Measurements from ENCODE around the gene INPP1. TPM values are rescaled to one million over a fixed set of nuclear protein-coding genes. Genes with fewer than 3 reads are reported as not detected.

INPP1 gene
- total RNA-seq, 1 donor from 2014 or later, result 50.7 TPM

GRCh38 chr2:190409616-190410015 lies 66.2 kb downstream of the INPP1 start:
- no peak for DNase-seq (ENCODE audit: low spot score)

- DNase-seq (ENCODE audit: low spot score), result no peak
These were observed 66.8 kb downstream of the INPP1 start for GRCh38 chr2:190410166-190410565.

DNA sequence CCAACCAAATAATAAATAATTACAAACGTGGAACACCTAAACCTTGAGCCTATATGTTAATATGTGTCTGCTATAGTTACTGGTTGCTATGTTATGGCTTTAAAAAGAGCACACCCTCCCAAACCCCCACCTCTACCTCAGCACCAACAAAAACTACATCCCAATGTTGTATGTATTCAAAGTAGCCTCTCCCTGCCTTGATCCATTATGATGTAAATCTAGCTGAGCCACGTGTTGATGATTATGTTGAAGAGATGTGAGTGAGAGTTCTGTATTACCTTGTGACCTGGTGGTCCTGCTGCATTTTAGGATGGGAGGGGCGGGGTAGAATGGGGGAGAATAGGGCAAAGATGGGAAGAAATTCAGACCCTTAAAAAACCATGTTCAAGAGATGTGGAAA lies 69.6 kb downstream of the INPP1 start:
- DNase-seq (ENCODE audit: low spot score), result no peak

- peak; percentile 52 for DNase-seq (ENCODE audit: low spot score)
These were observed 70.0 kb downstream of the INPP1 start for GRCh38 chr2:190413421-190413820.

- no peak for DNase-seq (ENCODE audit: low spot score)
These were observed 71.9 kb downstream of the INPP1 start for GRCh38 chr2:190415251-190415650.

DNA sequence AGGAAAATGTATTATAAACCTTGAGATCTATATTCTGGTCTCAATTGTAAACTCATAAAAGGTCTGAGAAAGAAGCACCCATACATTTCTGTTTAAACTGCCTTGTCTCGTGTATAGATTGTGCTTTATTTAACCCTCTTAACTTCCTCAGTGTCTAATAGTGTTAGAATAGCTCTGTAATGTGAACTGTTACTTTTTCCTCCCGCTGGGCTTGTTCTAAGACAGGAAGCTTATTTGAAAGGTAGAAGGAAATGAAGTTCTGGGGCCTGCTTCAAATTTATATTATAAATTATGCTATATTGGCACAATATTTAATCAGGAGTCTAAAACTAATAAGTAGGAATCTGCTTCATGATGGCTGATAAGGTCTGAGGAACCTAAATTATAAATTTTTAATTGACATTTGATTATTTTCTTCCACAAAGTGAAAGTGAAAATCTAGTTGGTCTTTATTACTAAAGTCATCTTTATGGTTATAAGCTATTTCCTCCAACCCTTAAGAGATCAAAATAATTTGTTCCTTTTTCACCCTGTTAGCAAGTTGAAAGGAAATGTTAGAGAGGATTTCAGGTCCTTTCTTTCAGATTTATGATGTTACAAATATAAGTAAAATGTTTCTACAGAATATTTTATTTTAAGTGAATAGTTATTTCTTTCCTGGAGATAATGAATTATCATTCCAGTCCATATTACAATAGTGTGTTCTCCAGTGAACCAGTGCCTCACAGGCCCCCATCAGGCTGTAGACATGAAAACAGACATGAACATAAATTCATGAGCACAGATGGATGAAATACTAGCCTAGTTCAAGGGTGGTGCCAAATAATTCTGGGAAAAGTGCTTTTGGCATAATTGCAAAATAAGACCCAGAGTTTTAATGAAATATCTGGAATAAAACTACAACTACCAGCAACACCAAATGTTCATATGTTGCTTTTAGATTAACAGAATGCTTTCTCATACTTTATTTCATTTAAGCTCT lies 72.7 kb downstream of the INPP1 start:
- no peak for DNase-seq (ENCODE audit: low spot score)

GRCh38 chr2:190417045-190417842 lies 73.9 kb downstream of the INPP1 start:
- no peak for DNase-seq (ENCODE audit: low spot score)

- no peak for DNase-seq (ENCODE audit: low spot score)
These were observed 75.3 kb downstream of the INPP1 start for GRCh38 chr2:190418727-190419126.

GRCh38 chr2:190420801-190421200 lies 77.4 kb downstream of the INPP1 start:
- DNase-seq (ENCODE audit: low spot score), result no peak

Other genes starting within 250 kb of the INPP1 start
- gene HIBCH, start 23.8 kb upstream of the INPP1 start, total RNA-seq, result 62.3 TPM
- gene MFSD6, start 64.8 kb downstream of the INPP1 start, total RNA-seq, result 67.5 TPM
- 8.2 TPM for gene NEMP2, start 191.1 kb downstream of the INPP1 start, total RNA-seq

Data from ureter (tissue), 1 donor.